ENCODE results near the gene EVPLL.
"Not testable (repeated sequence)": the region's sequence is repeated elsewhere in the genome, so short reads cannot be mapped to it uniquely, and the experiment has no call there.

EVPLL gene

DNA sequence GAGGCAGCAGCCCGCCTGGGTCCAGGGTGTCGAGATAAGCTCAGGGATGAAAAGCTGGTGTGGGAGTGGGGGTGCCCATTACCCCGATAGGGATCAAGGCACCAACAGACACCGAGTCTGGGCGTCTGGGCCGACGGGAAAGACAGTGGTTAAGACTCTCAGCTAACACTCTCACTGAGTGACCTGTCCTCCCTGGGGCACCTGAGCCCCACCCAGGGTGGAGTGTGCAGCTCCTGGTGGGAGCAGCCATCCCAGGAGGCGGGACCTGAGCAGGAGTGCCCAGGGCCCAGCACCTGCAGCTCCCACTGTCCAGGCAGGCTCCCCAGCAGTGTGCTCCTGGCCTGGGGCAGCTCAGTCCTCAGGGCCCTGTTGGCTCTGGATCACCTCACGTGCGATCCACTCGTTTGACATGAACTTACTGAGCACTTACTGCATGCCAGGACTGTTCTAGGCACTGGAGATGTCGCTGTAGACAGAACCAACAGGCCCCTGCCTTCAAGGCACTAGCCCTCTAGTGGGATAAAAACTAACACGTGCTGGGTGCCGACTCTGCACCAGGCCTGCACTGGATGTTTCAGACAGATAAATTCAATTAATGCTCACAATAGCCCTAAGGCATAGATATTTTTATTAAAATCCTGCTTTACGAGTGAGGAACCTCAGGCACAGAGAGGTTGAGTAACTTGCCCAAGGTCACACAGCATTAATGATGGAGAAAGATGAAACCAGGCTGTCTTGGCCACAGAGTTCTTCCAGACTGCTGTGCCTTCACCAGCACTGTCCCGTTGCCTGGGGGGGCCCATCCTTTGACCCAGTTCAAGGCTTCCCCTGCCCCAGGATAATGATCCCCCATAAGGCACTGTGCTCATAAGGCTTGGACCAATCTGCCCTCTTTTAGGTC lies 1.9 kb downstream of the EVPLL start:
- no peak for DNase-seq (ENCODE audit: low spot score)

DNA sequence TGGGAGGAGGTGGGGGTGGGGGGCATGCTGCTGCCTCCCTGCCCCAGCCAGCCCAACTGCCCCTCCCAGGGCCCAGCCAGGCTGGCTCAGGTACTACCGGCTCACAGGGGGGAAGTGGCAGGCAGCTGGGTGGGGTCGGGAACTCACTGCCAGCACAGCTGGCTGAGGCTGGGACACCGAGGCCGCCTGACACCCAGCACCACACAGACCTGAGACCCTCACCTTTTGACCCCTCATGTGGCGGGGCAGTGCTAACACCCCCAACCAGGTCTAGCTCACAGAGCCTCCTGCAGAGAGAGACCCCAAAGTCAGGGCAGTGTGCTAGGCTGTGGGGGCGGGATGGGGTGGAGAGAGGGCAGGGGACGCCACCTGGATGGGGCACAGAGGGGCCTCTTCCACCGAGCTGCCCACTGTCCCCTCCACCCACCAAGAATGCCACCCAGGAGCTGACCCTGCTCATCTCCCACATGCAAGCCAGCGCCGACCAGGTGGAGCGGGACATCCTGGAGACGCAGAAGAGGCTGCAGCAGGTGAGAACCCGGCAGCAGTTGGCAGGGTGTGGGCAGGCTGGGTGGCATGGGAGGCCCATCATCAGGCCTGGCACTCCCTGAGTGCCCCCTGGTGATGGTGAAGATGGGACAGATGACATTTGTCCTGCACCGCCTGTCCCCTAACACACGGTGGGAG lies 3.0 kb downstream of the EVPLL start:
- no peak for DNase-seq (ENCODE audit: low spot score)

DNA sequence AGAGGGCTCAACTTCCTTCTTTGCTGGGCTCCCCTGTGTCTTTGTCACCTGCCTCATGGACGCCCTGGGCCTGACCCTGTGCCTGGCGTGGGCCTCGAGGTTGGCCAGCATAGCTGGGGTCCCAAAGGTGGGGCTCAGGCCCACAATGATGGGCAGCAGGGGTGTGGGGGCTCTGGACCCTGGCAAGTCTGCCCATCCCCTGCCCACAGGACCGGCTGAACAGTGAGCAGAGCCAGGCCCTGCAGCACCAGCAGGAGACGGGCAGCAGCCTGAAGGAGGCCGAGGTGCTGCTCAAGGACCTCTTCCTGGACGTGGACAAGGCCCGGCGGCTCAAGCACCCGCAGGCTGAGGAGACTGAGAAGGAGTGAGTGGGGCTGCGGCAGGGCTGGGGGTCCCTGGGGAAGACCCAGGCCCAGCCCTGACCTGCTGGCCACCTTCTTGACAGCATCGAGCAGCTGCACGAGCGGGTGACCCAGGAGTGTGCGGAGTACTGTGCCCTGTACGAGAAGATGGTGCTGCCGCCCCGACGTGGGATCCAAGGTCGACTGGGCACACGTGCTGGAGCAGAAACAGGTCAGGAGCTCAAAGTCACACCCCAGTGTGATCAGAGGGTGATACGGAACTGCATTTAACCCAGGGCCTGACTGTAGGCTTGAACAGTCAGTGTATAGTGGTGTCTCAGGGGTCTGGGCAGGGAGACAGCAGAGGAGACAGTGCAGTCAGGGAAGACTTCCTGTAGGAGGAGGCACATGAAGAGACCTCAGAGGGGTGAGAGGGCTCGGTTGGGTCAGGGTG lies 3.8 kb downstream of the EVPLL start:
- no peak for DNase-seq (ENCODE audit: low spot score)

DNA sequence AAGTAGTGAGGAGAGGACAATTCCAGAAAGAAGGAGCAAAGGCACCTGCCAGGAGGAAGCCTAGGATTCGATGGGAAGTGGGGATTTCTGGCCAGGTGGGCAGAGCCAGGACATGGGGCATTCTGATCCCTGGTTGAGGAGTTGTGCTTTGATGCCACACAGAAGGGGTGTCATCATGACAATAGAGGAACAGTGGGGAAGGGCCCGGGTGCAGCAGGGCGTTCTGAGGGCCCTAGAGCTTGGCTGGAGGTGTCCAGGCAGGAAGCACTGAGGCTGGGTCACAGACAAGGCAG lies 4.3 kb downstream of the EVPLL start:
- DNase-seq (ENCODE audit: low spot score) = no peak

DNA sequence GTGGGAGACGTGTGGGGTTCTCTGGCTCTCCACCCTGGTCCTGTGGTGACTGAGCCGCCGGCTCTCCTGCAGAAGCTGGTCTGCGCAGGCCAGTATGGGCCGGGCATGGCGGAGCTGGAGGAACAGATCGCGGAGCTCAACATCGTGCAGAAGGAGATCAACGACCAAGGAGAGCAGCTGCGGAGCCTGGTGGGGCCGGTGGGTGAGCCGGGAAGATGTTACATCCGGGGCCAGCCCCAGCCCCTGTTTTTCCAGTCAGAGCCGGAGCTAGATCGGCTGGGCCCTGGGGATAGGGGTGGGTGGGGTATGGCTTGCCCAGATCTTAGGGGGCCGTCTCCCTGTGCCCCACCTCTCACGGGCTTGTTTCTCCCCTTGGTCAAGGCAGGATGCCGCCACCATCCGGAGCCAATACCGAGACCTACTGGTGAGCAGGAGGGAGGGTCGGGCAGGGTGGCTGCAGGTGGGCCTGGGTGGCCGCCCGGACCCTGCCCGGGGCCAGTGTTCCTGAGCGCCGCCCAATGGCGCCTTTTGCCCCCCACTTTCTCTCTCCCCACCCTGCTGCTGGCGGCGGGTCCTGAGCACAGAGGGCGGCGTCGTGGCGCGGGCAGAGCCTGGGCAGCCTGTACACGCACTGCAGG lies 5.0 kb downstream of the EVPLL start:
- no peak for DNase-seq (ENCODE audit: low spot score)

DNA sequence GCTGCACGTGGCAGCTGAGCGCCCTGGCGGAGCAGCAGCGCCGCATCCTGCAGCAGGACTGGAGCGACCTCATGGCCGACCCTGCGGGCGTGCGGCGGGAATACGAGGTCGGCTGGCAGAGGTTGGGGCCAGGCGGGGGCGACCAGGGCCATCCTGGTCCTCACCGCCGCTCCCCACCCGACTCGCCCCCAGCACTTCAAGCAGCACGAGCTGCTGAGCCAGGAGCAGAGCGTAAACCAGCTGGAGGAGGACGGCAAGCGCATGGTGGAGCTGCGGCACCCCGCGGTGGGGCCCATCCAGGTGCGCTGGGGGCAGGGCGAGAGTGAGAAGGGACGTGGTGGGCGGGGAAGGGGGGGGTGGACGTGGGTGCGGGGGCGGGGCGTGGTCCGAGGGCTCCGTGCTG lies 5.5 kb downstream of the EVPLL start:
- not testable (repeated sequence) for DNase-seq (ENCODE audit: low spot score)

- DNase-seq (ENCODE audit: low spot score) = not testable (repeated sequence)
Observed at GRCh38 chr17:18384271-18384670, 6.7 kb downstream of the EVPLL start.

DNA sequence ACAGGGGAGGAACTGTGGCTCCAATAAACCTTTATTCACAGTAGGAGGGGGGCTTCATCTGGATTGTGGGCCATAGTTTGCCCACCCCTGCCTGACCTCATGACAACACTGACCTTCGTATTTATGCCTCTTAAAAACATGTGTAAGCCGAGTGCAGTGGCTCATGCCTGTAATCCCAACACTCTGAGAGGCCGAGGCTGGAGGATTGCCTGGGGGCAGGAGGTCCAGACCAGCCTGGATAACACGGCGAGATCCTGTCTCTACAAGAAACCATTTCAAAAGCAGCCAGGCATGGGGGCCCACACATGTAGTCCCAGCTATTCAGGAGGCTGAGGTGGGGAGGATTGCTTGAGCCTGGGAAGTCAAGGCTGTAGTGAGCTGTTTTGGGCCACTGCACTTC lies 10.0 kb downstream of the EVPLL start:
- DNase-seq (ENCODE audit: low spot score) = not testable (repeated sequence)

DNA sequence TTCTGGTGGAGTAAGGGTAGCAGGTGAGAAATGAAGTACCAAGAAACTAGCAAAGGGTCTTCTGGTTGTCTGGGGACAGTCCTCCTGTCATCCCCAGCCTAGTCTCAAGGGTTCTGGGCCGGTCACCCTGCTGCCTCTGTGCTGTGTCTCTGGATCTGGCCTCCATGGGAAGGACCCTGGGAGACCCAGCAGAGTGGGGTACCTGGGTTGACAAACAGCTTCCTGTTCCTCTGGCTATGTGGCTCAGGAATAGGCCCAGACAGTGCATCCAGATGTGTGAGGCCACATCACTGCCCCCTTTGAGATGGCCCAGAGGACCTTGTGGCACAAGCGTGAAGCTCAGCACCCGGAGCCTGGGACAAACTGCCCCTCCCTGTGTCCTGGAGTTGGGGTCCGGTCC lies 10.7 kb downstream of the EVPLL start:
- DNase-seq (ENCODE audit: low spot score) = not testable (repeated sequence)

DNA sequence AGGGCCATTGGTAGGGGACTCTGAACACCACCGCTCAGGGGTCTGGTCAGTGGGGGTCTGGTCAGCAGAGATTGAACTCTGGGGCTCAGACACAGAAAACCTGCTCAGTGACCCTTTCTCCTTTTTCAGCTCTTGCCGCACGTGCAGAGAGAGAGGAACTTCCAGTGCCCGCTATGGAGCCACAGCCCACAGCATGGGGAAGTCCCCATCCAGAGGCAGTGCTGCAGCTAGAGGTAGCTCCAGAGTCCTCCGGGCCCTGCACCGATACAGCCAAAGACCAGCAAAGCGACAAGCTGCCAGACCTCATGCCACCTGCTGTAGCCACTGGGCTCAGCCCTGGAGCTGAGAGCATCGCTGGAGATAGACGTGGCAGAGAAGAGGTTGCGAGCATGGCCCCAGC lies 11.2 kb downstream of the EVPLL start:
- not testable (repeated sequence) for DNase-seq (ENCODE audit: low spot score)

DNA sequence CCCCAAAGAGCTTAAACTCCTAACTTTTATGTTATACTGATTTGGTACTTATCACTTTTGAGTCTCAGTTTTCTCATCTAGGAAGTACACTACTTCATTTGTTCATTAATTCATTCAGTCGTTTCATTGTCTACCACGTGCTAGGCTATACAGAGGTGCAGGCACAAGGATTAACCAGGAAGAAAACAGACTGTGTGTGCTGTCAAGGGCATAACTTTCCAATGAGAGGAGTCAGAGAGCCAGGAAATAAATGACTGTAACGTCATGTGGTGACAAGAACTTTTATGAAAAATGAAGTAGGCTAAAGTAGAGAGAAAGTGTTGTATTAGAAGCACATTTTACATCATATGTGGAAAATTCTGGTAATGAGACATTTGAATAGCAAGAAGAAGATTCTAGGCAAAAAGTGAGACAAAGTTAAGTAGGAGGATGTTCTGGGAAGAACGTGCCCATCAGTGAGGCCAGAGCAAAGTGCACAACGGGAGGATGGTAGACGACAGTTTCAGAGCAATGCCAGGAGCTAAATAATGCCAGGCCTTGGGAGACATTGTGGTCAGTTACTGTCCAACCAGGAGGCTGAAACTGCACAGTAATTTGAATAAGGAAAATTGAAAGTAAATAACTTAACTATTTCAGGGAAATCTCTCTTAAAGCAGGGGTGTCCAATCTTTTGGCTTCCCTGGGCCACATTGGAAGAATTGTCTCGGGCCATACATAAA lies 24.5 kb downstream of the EVPLL start:
- DNase-seq (ENCODE audit: low spot score) = not testable (repeated sequence)

DNA sequence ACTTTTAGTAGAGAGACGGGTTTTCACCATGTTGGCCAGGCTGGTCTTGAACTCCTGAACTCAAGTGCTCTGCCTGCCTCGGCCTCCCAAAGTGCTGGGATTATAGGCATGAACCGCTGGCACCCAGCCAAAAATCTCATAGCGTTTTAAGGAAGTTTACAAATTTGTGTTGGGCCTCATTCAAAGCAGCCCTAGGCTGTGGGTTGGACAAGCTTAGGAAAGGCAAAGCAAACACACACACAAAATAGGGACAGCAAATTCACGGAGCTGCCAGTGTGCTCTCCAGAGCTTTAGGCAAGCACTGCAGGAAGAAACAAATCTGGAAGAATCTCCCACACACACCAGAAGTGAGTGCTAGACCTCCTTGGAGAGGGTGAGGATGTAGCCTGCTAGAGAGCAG lies 25.6 kb downstream of the EVPLL start:
- DNase-seq (ENCODE audit: low spot score) = not testable (repeated sequence)

DNA sequence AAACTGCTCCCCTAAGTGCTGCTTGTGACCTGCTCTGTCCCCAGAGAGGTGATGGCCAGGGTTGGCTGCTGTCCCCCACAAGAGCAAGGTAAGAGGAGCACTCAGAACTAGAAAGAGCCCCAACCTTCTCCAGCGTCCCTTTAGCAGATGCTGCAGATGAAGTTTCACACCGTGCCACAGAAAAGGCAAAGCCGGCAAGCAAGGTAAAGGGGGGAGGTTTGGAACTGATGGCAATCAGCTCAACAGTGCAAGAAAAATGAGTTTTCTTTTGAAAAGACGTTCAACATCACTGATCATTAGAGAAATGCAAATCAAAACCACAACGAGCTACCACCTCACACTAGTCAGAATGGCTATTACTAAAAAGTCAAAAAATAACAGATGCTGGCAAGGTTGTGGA lies 26.0 kb downstream of the EVPLL start:
- not testable (repeated sequence) for DNase-seq (ENCODE audit: low spot score)

DNA sequence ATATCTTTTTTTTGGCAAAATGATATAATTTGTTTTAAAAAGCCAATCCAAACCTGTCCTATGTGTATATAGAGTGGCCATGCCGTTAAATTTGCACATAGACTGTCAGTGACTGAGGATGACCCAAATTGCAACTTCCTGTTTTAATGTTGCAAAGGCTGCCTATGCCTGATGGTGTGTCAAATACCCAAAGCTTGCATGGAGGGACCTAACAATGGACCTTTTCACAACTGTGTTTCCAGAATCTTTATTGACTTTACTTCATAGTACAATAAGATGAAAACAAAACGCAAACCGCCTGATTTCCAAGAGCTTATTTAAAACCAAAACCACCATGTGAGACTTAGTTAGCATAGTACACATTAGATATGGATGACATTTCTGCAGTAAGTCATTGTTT lies 31.3 kb downstream of the EVPLL start:
- DNase-seq (ENCODE audit: low spot score) = not testable (repeated sequence)

GRCh38 chr17:18409321-18409720 lies 31.7 kb downstream of the EVPLL start:
- not testable (repeated sequence) for DNase-seq (ENCODE audit: low spot score)

DNA sequence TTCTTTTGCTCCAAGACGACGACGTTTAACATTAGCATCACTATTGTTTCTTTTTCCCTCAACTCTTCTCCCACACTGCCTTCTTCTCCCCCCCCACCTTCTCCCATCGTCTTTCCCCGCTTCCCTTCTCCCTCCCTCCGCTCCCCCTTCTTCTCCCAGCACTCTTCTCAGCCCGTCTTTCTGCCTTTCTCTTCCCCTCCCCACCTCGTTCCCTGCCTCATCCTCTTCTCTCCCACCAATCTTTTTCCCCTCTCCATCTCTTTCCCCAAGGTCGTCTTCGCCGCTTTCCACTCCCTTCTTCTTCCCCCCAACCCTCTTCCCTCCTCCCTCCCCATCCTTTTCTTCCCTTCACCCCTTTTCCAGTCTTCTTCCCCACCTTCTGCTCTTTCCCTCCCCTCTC lies 33.2 kb downstream of the EVPLL start:
- DNase-seq (ENCODE audit: low spot score) = not testable (repeated sequence)

DNA sequence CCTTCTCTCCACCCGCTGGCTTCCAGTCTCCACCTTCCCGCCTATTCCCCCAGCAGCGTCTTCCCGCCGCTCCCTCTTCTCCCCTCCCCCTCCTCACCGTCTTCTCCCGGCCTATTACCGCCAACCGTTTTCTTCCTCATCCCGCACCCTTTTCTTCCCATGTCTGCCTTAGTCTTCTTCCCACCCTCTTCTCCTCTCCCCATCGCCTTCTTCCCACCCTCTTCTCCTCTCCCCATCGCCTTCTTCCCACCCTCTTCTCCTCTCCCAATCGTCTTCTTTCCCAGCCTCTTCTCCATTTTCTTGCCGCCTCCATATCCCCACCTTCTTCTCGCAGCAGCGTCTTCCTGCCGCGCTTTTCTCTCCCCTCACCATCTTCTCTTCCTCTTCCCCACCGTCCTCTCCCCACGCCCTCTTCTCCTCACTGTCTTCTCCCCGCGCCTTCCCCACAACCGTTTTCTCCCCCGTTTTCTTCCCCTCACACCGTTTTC lies 33.8 kb downstream of the EVPLL start:
- DNase-seq (ENCODE audit: low spot score) = not testable (repeated sequence)

- DNase-seq (ENCODE audit: low spot score) = not testable (repeated sequence)
Observed at GRCh38 chr17:18412001-18412538, 34.5 kb downstream of the EVPLL start.

DNA sequence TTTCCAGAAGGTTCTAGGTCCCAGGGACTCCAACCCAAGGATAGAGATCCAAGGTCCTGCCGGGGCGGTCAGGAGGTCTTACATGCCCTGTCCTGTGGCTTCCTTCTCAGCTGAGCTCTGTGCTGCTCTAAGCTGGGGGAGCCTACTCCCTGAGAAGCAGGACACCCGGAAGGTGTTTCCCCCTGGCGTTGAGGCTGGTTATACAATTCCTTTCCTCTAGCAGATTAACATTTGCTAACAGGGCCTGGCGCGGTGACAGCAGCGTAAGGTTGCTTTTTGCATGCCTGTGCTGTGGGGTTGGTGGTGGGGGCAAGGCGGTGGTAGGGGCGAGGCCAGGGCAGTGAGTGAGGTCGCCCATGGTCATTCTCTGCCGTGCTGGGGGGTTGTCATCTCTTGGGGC lies 43.9 kb downstream of the EVPLL start:
- not testable (repeated sequence) for DNase-seq (ENCODE audit: low spot score)

GRCh38 chr17:18422464-18422863 lies 44.9 kb downstream of the EVPLL start:
- not testable (repeated sequence) for DNase-seq (ENCODE audit: low spot score)

DNA sequence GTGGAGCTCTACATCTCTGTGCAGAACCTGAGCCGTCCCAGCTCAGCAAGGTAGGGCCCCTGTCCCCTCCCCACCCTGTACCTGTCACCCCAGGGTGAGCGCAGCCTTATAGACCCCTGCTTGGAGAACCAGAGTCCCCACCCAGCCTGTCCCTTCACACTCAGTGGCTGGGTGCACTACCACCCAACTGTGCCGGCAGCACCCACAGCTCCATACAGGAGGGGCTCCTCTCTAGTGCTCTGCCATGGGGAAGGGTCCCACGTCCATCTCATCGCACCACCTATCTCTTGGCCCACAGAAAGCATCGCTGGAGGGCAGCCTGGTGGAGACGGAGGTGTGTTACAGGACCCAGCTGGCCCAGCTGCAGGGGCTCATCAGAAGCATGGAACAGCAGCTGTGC lies 45.4 kb downstream of the EVPLL start:
- DNase-seq (ENCODE audit: low spot score) = not testable (repeated sequence)

All from kidney capillary endothelial cell (primary cell).